Omental fat pad (tissue), 4 donors: ENCODE results near the gene GTF2H4. TPM values are rescaled to one million over a fixed set of nuclear protein-coding genes. Genes with fewer than 3 reads are reported as not detected.

Experiments used
- ATAC-seq: fragments of 150-250 bp; one replicate; pipeline ENCODE4 v1.9.1; 2016; ENCODE audit warnings: mild to moderate bottlenecking, moderate library complexity; ENCODE audit not compliant: low FRiP score
- DNase-seq: peaks from one replicate; pipeline ENCODE4 v3.0.0-alpha.2; 2019; ENCODE audit warnings: low spot score
- total RNA-seq, 4 donors: library from RNA; depleted of rRNA; stranded (reverse); fragments of >200 nt; gene quantifications; one replicate each; pipeline ENCODE4 v1.1.0, GENCODE V29; 2016
- TF ChIP-seq, protein P1 (sequence below), 3 donors: fragments of 450-650 bp; IDR thresholded peaks; one replicate each; pipeline ENCODE4 v1.5.1; 2016 to 2017; ENCODE audit warnings: antibody characterized with exemption in 3 of 3, mild to moderate bottlenecking in 3 of 3, moderate library complexity in 2 of 3

Gene GTF2H4
- total RNA-seq, 4 donors from 2014 or later: 10.3 to 22.2 (median 14.7) TPM

DNA sequence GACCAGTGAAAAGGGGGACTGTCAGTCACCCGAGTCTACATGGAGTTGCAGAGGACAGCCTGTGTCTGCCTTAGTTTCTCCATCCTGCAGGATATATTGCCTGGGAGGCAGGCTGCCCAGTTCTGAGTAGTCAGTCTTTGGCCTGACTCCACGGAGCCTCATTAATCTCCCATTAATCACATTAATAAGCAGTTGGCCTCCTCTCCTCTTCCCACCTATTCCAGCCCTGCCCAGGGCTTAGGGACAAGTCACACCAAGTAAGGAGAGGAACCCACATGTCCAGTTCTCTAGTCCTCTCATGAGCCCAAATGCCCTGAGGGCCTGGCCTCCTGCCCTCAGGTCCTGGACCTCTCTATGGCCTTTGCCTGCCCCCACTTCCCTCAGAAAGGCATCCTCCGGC, 31.5 kb downstream of the GTF2H4 start:
- no peak for DNase-seq
- ATAC-seq: peak; percentile 48
- TF ChIP-seq, protein P1, sequence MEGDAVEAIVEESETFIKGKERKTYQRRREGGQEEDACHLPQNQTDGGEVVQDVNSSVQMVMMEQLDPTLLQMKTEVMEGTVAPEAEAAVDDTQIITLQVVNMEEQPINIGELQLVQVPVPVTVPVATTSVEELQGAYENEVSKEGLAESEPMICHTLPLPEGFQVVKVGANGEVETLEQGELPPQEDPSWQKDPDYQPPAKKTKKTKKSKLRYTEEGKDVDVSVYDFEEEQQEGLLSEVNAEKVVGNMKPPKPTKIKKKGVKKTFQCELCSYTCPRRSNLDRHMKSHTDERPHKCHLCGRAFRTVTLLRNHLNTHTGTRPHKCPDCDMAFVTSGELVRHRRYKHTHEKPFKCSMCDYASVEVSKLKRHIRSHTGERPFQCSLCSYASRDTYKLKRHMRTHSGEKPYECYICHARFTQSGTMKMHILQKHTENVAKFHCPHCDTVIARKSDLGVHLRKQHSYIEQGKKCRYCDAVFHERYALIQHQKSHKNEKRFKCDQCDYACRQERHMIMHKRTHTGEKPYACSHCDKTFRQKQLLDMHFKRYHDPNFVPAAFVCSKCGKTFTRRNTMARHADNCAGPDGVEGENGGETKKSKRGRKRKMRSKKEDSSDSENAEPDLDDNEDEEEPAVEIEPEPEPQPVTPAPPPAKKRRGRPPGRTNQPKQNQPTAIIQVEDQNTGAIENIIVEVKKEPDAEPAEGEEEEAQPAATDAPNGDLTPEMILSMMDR (IDR thresholded peaks at IDR 0.05): no peak

DNA sequence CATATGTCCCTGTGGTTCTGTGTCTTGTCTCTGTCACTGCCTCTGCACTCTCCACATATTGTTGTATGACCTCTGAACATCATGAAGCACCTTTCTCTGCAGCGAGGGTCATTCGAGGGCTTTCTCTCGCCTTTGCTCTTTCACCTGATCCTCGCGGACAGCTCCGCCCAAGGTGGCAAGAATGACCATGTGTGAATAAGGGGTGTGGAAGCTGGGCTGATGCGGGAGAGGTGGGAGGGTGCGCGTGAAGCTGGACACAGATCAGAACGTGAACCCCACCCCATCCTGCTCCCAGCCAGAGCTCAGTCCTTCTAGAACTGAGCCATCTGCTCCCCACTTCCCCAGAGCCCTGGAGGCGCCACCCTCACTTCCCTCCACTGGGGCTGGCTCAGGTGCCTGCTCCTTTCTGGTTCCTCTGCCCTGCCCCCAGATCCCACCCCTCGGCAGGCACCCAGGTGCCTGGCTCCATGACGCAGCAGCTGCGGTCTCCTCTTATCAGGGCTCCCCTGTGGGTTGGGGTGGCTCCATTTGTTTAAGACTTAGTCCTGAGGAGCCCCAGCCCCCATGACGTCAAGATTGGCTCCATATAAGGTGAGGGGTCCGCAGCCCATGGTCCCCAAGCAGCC, 32.5 kb downstream of the GTF2H4 start, which contains the start of gene MUCL3:
TSS of gene MUCL3 (plus strand) at position 613 of the 626 bp plus-strand sequence. CDS start 27 bp downstream, outside the sequence.
- ATAC-seq: no peak
- no peak for DNase-seq
- TF ChIP-seq, protein P1 (IDR thresholded peaks at IDR 0.05): no peak

DNA sequence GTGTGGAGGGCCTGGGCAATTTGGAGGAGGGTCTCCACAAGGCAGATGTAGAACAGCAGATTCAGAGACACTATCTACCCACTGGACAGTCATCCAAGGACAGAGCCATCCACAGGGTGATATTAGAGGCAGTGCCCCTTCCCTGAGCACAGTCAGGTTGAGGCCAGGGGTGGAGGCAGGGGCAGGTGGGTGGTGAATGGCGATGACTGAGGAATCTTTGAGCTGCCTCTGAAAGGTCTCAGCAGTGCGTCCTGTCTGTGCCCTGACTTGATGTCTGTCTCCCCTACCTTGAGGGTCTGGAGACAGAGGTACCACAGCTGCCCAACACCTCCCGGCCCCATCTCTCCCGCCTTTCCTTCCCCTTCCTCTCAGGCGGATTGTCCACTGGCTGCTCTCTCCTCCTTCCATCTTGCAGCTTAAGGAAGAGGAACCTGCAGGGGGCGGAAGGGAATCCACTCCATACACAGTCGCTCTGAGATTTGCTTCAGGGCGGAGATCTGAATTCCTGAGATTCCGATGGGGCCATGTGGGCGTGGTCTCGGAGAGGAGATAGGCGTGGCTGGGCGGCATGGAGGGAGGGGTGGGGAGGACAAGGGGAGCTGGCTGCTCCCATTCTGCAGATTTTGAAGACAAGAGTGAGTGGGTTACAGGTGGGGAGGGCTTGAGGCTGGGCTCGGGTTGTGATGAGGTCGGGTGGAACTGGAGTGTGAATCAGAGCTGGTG, 34.5 kb downstream of the GTF2H4 start:
- TF ChIP-seq, protein P1 (IDR thresholded peaks at IDR 0.05): no peak
- ATAC-seq (peak; percentile 56), DNase-seq (peak; percentile 35)

DNA sequence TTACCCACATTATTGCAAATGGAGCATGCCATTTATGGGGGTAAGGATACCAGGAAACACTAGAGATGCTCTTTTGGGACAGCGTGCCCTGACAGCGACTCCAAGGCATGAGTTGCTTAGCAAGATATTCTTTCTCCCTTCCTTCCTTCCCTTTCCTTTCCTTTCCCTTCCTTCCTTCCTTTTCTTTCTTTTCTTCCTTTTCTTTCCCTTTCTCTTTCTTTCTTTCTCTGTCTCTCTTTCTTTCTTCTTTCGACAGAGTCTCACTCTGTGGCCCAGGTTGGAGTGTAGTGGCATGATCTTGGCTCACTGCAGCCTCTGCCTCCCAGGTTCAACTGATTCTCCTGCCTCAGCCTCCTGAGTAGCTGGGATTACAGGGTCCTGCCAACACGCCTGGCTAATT, 36.0 kb downstream of the GTF2H4 start:
- DNase-seq: no peak
- TF ChIP-seq, protein P1 (IDR thresholded peaks at IDR 0.05): no peak
- ATAC-seq: no peak

DNA sequence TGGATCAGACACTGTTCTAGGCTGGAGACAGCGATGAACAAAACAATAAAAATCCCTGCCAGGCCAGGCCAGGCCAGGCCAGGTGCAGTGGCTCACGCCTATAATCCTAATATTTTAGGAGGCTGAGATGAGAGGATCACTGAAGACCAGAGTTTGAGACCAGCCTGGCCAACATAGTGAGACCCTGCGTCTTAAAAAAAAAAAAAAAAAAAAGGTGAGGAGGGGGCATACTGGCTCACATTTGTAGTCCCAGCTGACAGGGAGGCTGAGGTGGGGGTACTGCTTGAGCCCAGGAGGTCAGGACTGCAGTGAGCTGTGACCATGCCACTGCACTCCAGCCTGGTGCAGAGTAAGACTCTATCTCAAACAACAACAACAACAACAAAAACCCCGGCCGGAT, 37.3 kb downstream of the GTF2H4 start:
- TF ChIP-seq, protein P1 (IDR thresholded peaks at IDR 0.05): no peak
- DNase-seq (no peak), ATAC-seq (no peak)

DNA sequence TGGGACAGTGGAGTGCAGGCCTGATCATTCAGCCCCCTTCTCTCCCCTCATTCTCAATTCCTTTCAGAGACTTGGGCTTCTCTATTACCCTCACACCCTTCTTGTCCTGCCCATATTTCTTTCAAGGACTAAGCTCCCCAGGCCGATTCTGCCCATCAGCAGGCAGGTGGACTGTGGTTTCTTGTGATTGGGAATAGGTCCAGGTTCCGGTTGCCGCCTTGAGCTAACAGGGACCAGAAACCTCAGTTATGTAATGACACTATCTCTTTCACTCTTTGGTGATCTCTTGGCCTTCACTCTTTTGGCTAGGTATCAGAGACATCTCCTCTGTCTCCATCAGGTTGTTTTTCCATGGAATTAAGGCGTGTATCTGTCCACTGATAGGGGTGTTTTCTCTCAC, 39.2 kb downstream of the GTF2H4 start:
- TF ChIP-seq, protein P1 (IDR thresholded peaks at IDR 0.05): no peak
- DNase-seq (no peak), ATAC-seq (no peak)

DNA sequence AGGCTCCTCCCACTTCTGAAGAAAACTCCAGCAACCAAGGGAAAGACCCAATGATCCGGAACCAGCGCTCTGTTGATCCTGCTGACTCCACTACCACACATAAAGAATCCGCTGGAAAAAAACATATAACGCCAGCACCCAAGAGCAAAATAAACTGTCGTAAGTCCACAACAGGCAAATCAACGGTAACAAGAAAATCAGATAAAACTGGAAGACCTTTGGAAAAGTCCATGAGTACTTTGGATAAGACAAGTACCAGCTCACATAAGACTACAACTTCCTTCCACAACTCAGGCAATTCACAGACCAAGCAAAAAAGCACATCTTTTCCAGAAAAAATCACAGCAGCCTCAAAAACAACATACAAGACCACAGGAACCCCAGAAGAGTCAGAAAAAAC, 40.8 kb downstream of the GTF2H4 start:
- no peak for DNase-seq
- no peak for ATAC-seq
- TF ChIP-seq, protein P1 (IDR thresholded peaks at IDR 0.05): no peak
